ENCODE data around the gene C1QTNF3. TPM values are rescaled to one million over a fixed set of nuclear protein-coding genes. Genes with fewer than 3 reads are reported as not detected.

The C1QTNF3 gene
- total RNA-seq, 1 donor = 2.2 TPM

- no peaks in the 10 kb centered on the region for H4K20me1 ChIP-seq (ENCODE audit: insufficient read depth, low read length)
- H3K4me2 ChIP-seq (ENCODE audit: insufficient read depth, low read length) = no peak overlapping the region
- no peak overlapping the region for H2AFZ ChIP-seq (ENCODE audit: low read length)
- H3K79me2 ChIP-seq (ENCODE audit: insufficient read depth, low read length) = no peaks in the 10 kb centered on the region
- no peak overlapping the region for H3K4me3 ChIP-seq (ENCODE audit: insufficient read depth, low read length)
- H3K27ac ChIP-seq (ENCODE audit: low read depth, low read length) = no peak overlapping the region
- no peaks in the 10 kb centered on the region for H3K9me3 ChIP-seq (ENCODE audit: low read depth, low read length)
- H3K36me3 ChIP-seq (ENCODE audit: insufficient read depth, low read length) = no peaks in the 10 kb centered on the region
- H3K4me1 ChIP-seq (ENCODE audit: insufficient read depth, low read length) = peaks cover 21% of the 10 kb centered on the region
- peak; percentile 58 for DNase-seq (ENCODE audit: insufficient read length, low spot score, missing footprints)
- no peak for TF ChIP-seq CTCF (IDR thresholded peaks at IDR 0.05; ENCODE audit: extremely low read depth, low read depth, low read length)
- H3K27me3 ChIP-seq (ENCODE audit: insufficient read depth, low read length) = no peaks in the 10 kb centered on the region
Observed at GRCh38 chr5:34057118-34057517, 14.1 kb upstream of the C1QTNF3 start.

GRCh38 chr5:34055667-34056066 is 12.7 kb upstream of the C1QTNF3 start:
- no peak overlapping the region for H2AFZ ChIP-seq (ENCODE audit: low read length)

GRCh38 chr5:34054400-34054729 is 11.4 kb upstream of the C1QTNF3 start:
- Histone ChIP-seq H3K27ac (ENCODE audit: low read depth, low read length) (no peak overlapping the region), H3K4me3 (ENCODE audit: insufficient read depth, low read length) (no peak overlapping the region), H2AFZ (ENCODE audit: low read length) (no peak overlapping the region), H3K79me2 (ENCODE audit: insufficient read depth, low read length) (no peaks in the 10 kb centered on the region), H3K9me3 (ENCODE audit: low read depth, low read length) (no peaks in the 10 kb centered on the region), H3K36me3 (ENCODE audit: insufficient read depth, low read length) (no peaks in the 10 kb centered on the region), H3K4me2 (ENCODE audit: insufficient read depth, low read length) (no peak overlapping the region), H3K4me1 (ENCODE audit: insufficient read depth, low read length) (peaks cover 21% of the 10 kb centered on the region), H3K27me3 (ENCODE audit: insufficient read depth, low read length) (no peaks in the 10 kb centered on the region), H4K20me1 (ENCODE audit: insufficient read depth, low read length) (no peaks in the 10 kb centered on the region)
- DNase-seq (ENCODE audit: insufficient read length, low spot score, missing footprints) = no peak
- TF ChIP-seq CTCF (IDR thresholded peaks at IDR 0.05; ENCODE audit: extremely low read depth, low read depth, low read length) = no peak

More at GRCh38 chr5:34055667-34056066, 12.7 kb upstream of the C1QTNF3 start:
- no peak for DNase-seq (ENCODE audit: insufficient read length, low spot score, missing footprints)
- Histone ChIP-seq H3K9me3 (ENCODE audit: low read depth, low read length) (no peaks in the 10 kb centered on the region), H3K4me3 (ENCODE audit: insufficient read depth, low read length) (no peak overlapping the region), H3K79me2 (ENCODE audit: insufficient read depth, low read length) (no peaks in the 10 kb centered on the region), H3K27me3 (ENCODE audit: insufficient read depth, low read length) (no peaks in the 10 kb centered on the region), H3K36me3 (ENCODE audit: insufficient read depth, low read length) (no peaks in the 10 kb centered on the region), H3K27ac (ENCODE audit: low read depth, low read length) (no peak overlapping the region), H3K4me1 (ENCODE audit: insufficient read depth, low read length) (peaks cover 21% of the 10 kb centered on the region), H3K4me2 (ENCODE audit: insufficient read depth, low read length) (no peak overlapping the region), H4K20me1 (ENCODE audit: insufficient read depth, low read length) (no peaks in the 10 kb centered on the region)
- no peak for TF ChIP-seq CTCF (IDR thresholded peaks at IDR 0.05; ENCODE audit: extremely low read depth, low read depth, low read length)

GRCh38 chr5:34053571-34054399 is 10.8 kb upstream of the C1QTNF3 start:
- H4K20me1 ChIP-seq (ENCODE audit: insufficient read depth, low read length) = no peaks in the 10 kb centered on the region
- DNase-seq (ENCODE audit: insufficient read length, low spot score, missing footprints) = no peak
- H3K4me1 ChIP-seq (ENCODE audit: insufficient read depth, low read length) = peaks cover 21% of the 10 kb centered on the region
- H3K79me2 ChIP-seq (ENCODE audit: insufficient read depth, low read length) = no peaks in the 10 kb centered on the region
- TF ChIP-seq CTCF (IDR thresholded peaks at IDR 0.05; ENCODE audit: extremely low read depth, low read depth, low read length) = no peak
- peak overlapping the region; percentile 64 for H2AFZ ChIP-seq (ENCODE audit: low read length)
- peak overlapping the region; percentile 77 for H3K27ac ChIP-seq (ENCODE audit: low read depth, low read length)
- no peaks in the 10 kb centered on the region for H3K27me3 ChIP-seq (ENCODE audit: insufficient read depth, low read length)
- H3K4me2 ChIP-seq (ENCODE audit: insufficient read depth, low read length) = peak overlapping the region; percentile 65
- H3K4me3 ChIP-seq (ENCODE audit: insufficient read depth, low read length) = no peak overlapping the region
- no peaks in the 10 kb centered on the region for H3K36me3 ChIP-seq (ENCODE audit: insufficient read depth, low read length)
- H3K9me3 ChIP-seq (ENCODE audit: low read depth, low read length) = no peaks in the 10 kb centered on the region
